ENCODE measurements around the gene PLPP2.

GRCh38 chr19:335486-336066 lies 44.4 kb upstream of the PLPP2 start:
- TF ChIP-seq POLR2A (IDR thresholded peaks at IDR 0.05; ENCODE audit: low read depth, low read length) = no peak
- no peak for TF ChIP-seq CTCF (conservative IDR thresholded peaks at IDR 0.05; ENCODE audit: low read depth, low read length)
- no peak for TF ChIP-seq SMC3 (IDR thresholded peaks at IDR 0.05; ENCODE audit: low read depth, low read length)
- TF ChIP-seq RAD21 (IDR thresholded peaks at IDR 0.05; ENCODE audit: low read length) = no peak
- TF ChIP-seq MAZ (IDR thresholded peaks at IDR 0.05; ENCODE audit: borderline replicate concordance, low read depth, low read length) = no peak
- no peak for TF ChIP-seq FOS (IDR thresholded peaks at IDR 0.05; ENCODE audit: low read depth, low read length)
- TF ChIP-seq CHD1 (IDR thresholded peaks at IDR 0.05; ENCODE audit: low read depth, low read length) = no peak
- no peak for TF ChIP-seq RFX5 (IDR thresholded peaks at IDR 0.05; ENCODE audit: low read depth, low read length)
- no peak for TF ChIP-seq RCOR1 (IDR thresholded peaks at IDR 0.05; ENCODE audit: insufficient replicate concordance, low read length)

Measured in IMR-90 (cell line).